Measurements from ENCODE around the gene HEYL. TPM values are rescaled to one million over a fixed set of nuclear protein-coding genes. Genes with fewer than 3 reads are reported as not detected.

Gene HEYL
- total RNA-seq, 2 donors from 2014 or later, result 2.6 to 51.9 TPM

- no peak overlapping the region for H3K4me3 ChIP-seq
- H3K27me3 ChIP-seq (replicated peaks; ENCODE audit: insufficient read depth), result no peaks in the 10 kb centered on the region
- no peaks in the 10 kb centered on the region for H3K9me3 ChIP-seq
- no peaks in the 10 kb centered on the region for H3K36me3 ChIP-seq
- 100% methylated on average over 2 of the region's 2 CpGs for WGBS
- H3K27ac ChIP-seq, result no peak overlapping the region
- TF ChIP-seq POLR2A (IDR thresholded peaks at IDR 0.05) (no peak), POLR2AphosphoS5 (IDR thresholded peaks at IDR 0.05) (no peak), CTCF (IDR thresholded peaks at IDR 0.05) (no peak)
- DNase-seq (ENCODE audit: low spot score), result no peak
- no peaks in the 10 kb centered on the region for H3K4me1 ChIP-seq (replicated peaks)
- intact Hi-C loops (cut with DNase I), result no loop called here
Observed at GRCh38 chr1:39656391-39656790, 16.9 kb upstream of the HEYL start.

GRCh38 chr1:39655578-39656268 is 16.3 kb upstream of the HEYL start:
- Histone ChIP-seq H3K4me3 (no peak overlapping the region), H3K36me3 (no peaks in the 10 kb centered on the region), H3K9me3 (no peaks in the 10 kb centered on the region), H3K4me1 (replicated peaks) (no peaks in the 10 kb centered on the region), H3K27ac (no peak overlapping the region), H3K27me3 (replicated peaks; ENCODE audit: insufficient read depth) (no peaks in the 10 kb centered on the region)
- TF ChIP-seq CTCF (IDR thresholded peaks at IDR 0.05) (no peak), POLR2AphosphoS5 (IDR thresholded peaks at IDR 0.05) (no peak), POLR2A (IDR thresholded peaks at IDR 0.05) (no peak)
- intact Hi-C loops (cut with DNase I), result no loop called here
- no peak for DNase-seq (ENCODE audit: low spot score)
- 62% methylated on average over 5 of the region's 5 CpGs for WGBS

- DNase-seq (ENCODE audit: low spot score), result no peak
- Histone ChIP-seq H3K27ac (peak overlapping the region in 1 of 2 donors; percentile 16), H3K27me3 (replicated peaks; ENCODE audit: insufficient read depth) (no peaks in the 10 kb centered on the region), H3K4me1 (replicated peaks) (no peaks in the 10 kb centered on the region), H3K36me3 (no peaks in the 10 kb centered on the region), H3K9me3 (no peaks in the 10 kb centered on the region), H3K4me3 (no peak overlapping the region)
- 68% methylated on average over 7 of the region's 7 CpGs for WGBS
- intact Hi-C loops (cut with DNase I), result no loop called here
- TF ChIP-seq CTCF (IDR thresholded peaks at IDR 0.05), result no peak
- TF ChIP-seq POLR2AphosphoS5 (IDR thresholded peaks at IDR 0.05), result no peak
- TF ChIP-seq POLR2A (IDR thresholded peaks at IDR 0.05), result no peak
Observed at GRCh38 chr1:39654291-39654690, 14.8 kb upstream of the HEYL start.

DNA sequence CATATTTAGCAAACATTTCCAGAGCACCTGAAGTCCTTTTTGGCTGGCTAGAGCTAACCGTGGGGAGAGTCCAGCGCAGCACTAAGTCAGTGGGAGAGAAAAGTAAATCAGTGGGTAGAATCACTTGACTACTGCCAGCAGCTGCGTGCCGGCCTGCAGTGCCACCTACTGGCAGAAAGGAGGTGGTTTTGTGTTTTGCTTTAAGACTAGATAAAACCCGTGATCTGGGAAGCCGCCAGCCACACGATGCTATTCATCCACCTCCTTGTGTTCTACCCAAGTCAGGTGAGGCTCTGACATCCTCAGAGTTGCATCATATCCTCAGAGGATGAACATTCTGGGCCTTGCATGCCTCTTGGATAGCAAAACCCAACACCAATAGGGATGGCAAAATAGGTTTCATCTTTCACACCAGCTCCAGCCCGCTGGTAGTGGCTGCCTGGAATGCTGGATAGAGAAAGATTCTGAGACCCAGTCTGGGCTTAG is 14.1 kb upstream of the HEYL start:
- intact Hi-C loops (cut with DNase I), result loop anchor here (2.0 kb wide), 1 partner anchor 47 kb away; no protein-coding TSS in a partner anchor
- Histone ChIP-seq H3K27ac (peak overlapping the region in 1 of 2 donors; percentile 16), H3K9me3 (no peaks in the 10 kb centered on the region), H3K4me1 (replicated peaks) (no peaks in the 10 kb centered on the region), H3K36me3 (no peaks in the 10 kb centered on the region), H3K4me3 (no peak overlapping the region), H3K27me3 (replicated peaks; ENCODE audit: insufficient read depth) (no peaks in the 10 kb centered on the region)
- WGBS, result 4% methylated on average over 8 of the region's 8 CpGs
- TF ChIP-seq CTCF (IDR thresholded peaks at IDR 0.05) (peak; percentile 75 to 93 (median 89)), POLR2AphosphoS5 (IDR thresholded peaks at IDR 0.05) (peak; percentile 76), POLR2A (IDR thresholded peaks at IDR 0.05) (no peak)
- peak; percentile 77 for DNase-seq (ENCODE audit: low spot score)

GRCh38 chr1:39652554-39652953 is 13.1 kb upstream of the HEYL start:
- Histone ChIP-seq H3K4me3 (no peak overlapping the region), H3K9me3 (no peaks in the 10 kb centered on the region), H3K4me1 (replicated peaks) (no peaks in the 10 kb centered on the region), H3K27ac (no peak overlapping the region), H3K36me3 (no peaks in the 10 kb centered on the region), H3K27me3 (replicated peaks; ENCODE audit: insufficient read depth) (no peaks in the 10 kb centered on the region)
- intact Hi-C loops (cut with DNase I), result loop anchor here (2.0 kb wide), 1 partner anchor 46 kb away; no protein-coding TSS in a partner anchor
- WGBS, result 98% methylated on average over 2 of the region's 2 CpGs
- no peak for DNase-seq (ENCODE audit: low spot score)
- TF ChIP-seq POLR2AphosphoS5 (IDR thresholded peaks at IDR 0.05) (no peak), CTCF (IDR thresholded peaks at IDR 0.05) (no peak), POLR2A (IDR thresholded peaks at IDR 0.05) (no peak)
